AG04450 (cell line): Measurements from ENCODE around the gene SERINC1. TPM values are rescaled to one million over a fixed set of nuclear protein-coding genes. Genes with fewer than 3 reads are reported as not detected.

ENCODE experiments used
- CTCF ChIA-PET: fragments of 300-600, 350-600 bp; formaldehyde crosslinking; extraction: SDS; loops from one replicate; lab custom pipeline; 2022; ENCODE audit warnings: antibody characterized with exemption, inconsistent platforms; lab: Charles Lee
- POLR2A ChIA-PET: fragments of 350-600 bp; formaldehyde crosslinking; extraction: SDS; loops from one replicate; lab custom pipeline; 2021; ENCODE audit warnings: antibody characterized with exemption, inconsistent platforms; lab: Yijun Ruan, JAX
- DNase-seq: peaks from one replicate; pipeline ENCODE4 v3.0.0-alpha.2; 2011; ENCODE audit warnings: low read depth, low spot score
- H3K27ac ChIP-seq: one replicate; pipeline ENCODE4 v1.5.1; 2012; ENCODE audit warnings: low read depth, low read length, control low read depth
- H3K27me3 ChIP-seq: one replicate; pipeline ENCODE4 v1.6.0; 2012; ENCODE audit warnings: low read length; ENCODE audit not compliant: control insufficient read depth, insufficient read depth
- H3K4me3 ChIP-seq: 2 replicates; pipeline ENCODE4 v1.5.1; 2011; ENCODE audit warnings: mild to moderate bottlenecking, low read depth, low read length, control low read depth
- H3K9me3 ChIP-seq: 2 replicates; pipeline ENCODE4 v1.5.1; 2012; ENCODE audit warnings: low read length; ENCODE audit not compliant: control insufficient read depth, insufficient read depth
- polyA plus RNA-seq: library from polyadenylated mRNA; depleted of rRNA; stranded (reverse); fragments of >200 nt; gene quantifications from 2 replicates; pipeline ENCODE4 v1.2.3, GENCODE V29; 2011
- TF ChIP-seq, protein P1 (sequence below): IDR thresholded peaks from 2 replicates; pipeline ENCODE4 v1.5.1; 2011; ENCODE audit warnings: low read depth, low read length, control low read depth, inconsistent platforms

SERINC1 gene
- polyA plus RNA-seq, 1 experiment = 186 TPM

DNA sequence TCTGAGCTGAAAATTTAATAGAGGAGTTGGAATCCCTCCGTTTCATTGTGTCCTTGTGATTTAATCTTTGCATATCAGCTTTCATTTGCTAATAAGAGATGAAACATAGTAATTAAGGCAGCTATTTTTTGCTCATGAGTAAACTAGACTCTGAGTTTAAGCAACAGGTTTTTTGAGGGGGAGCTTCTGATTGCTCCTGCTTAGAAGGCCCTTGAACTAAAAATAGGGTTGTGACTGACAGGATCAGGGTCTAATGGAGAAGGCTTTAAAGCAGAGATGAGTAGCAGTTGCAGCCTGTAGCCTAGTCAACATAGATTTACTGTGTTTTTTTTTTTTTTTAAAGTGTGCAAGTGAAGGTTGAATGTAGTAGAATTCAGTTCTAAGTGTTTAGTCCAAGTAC, 54.8 kb downstream of the SERINC1 start:
- CTCF ChIA-PET = interaction anchor here (1.1 to 1.9 kb wide), 3 partner anchors 10 to 114 kb away, joined by 3 to 7 read pairs (median 4); partner anchors contain the start of gene HSF2

GRCh38 chr6:122412001-122412400, 59.6 kb downstream of the SERINC1 start:
- ChIA-PET POLR2A (no interaction called here), CTCF (no interaction called here)
- TF ChIP-seq, protein P1, sequence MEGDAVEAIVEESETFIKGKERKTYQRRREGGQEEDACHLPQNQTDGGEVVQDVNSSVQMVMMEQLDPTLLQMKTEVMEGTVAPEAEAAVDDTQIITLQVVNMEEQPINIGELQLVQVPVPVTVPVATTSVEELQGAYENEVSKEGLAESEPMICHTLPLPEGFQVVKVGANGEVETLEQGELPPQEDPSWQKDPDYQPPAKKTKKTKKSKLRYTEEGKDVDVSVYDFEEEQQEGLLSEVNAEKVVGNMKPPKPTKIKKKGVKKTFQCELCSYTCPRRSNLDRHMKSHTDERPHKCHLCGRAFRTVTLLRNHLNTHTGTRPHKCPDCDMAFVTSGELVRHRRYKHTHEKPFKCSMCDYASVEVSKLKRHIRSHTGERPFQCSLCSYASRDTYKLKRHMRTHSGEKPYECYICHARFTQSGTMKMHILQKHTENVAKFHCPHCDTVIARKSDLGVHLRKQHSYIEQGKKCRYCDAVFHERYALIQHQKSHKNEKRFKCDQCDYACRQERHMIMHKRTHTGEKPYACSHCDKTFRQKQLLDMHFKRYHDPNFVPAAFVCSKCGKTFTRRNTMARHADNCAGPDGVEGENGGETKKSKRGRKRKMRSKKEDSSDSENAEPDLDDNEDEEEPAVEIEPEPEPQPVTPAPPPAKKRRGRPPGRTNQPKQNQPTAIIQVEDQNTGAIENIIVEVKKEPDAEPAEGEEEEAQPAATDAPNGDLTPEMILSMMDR = no peak
- Histone ChIP-seq H3K4me3 (no peak overlapping the region), H3K27me3 (no peaks in the 10 kb centered on the region), H3K9me3 (no peaks in the 10 kb centered on the region), H3K27ac (no peak overlapping the region)
- no peak for DNase-seq

More for the DNA sequence above, 54.8 kb downstream of the SERINC1 start:
- no peak for DNase-seq
- no peak overlapping the region for H3K4me3 ChIP-seq
- H3K27me3 ChIP-seq = no peaks in the 10 kb centered on the region
- no peak overlapping the region for H3K27ac ChIP-seq
- POLR2A ChIA-PET = no interaction called here
- no peaks in the 10 kb centered on the region for H3K9me3 ChIP-seq
- TF ChIP-seq, protein P1 = no peak

- H3K27me3 ChIP-seq = no peaks in the 10 kb centered on the region
- TF ChIP-seq, protein P1 = no peak
- H3K9me3 ChIP-seq = no peaks in the 10 kb centered on the region
- ChIA-PET POLR2A (no interaction called here), CTCF (no interaction called here)
- no peak overlapping the region for H3K4me3 ChIP-seq
- no peak for DNase-seq
- H3K27ac ChIP-seq = no peak overlapping the region
Observed at GRCh38 chr6:122408702-122409458, 62.7 kb downstream of the SERINC1 start.

DNA sequence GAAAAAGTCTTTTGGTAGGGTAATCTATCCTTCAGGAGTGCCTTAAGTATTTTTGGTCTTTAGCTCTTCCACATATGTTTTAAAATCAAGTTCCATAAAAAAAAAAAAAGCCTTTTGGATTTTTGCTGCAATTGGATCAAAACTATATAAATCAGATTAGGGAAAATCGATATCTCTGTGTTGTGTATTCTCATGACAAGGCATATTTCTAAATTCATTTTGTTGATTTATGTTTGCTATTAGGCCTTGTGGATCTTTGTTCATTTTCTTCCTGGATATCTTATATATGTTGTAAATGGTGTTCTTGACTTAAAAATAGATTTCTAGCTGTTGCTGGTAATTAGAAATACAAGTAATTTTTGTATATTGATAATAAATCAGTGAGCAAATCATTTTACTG, 63.4 kb downstream of the SERINC1 start:
- no peaks in the 10 kb centered on the region for H3K27me3 ChIP-seq
- POLR2A ChIA-PET = no interaction called here
- TF ChIP-seq, protein P1 = no peak
- H3K4me3 ChIP-seq = no peak overlapping the region
- no peaks in the 10 kb centered on the region for H3K9me3 ChIP-seq
- H3K27ac ChIP-seq = no peak overlapping the region
- DNase-seq = no peak
- CTCF ChIA-PET = interaction anchor here (0.7 kb wide), 1 partner anchor 332 kb away, joined by 3 read pairs; no protein-coding TSS in a partner anchor

DNA sequence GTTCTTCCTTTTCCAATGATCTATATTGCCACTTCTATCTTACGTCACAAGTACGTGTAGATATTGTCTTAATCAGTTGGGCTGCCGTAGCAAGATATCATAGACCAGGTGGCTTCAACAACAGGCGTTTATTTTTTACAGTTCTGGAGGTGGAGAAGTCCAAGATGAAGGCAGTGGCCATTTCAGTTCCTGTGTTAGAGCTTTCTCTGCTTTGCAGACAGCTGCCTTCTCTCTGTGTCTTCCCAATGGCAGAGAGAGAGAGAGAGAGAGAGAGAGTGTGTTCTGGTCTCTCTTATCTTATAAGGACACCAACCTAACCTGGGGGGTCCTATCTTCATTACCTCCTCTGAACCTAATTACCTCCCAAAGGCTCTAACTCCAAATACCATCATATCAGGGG, 63.9 kb downstream of the SERINC1 start:
- ChIA-PET POLR2A (no interaction called here), CTCF (interaction anchor here (0.7 to 1.2 kb wide), 2 partner anchors 9 to 333 kb away, joined by 3 read pairs; no protein-coding TSS in a partner anchor)
- H3K9me3 ChIP-seq = no peaks in the 10 kb centered on the region
- no peak for DNase-seq
- TF ChIP-seq, protein P1 = no peak
- H3K27ac ChIP-seq = no peak overlapping the region
- no peaks in the 10 kb centered on the region for H3K27me3 ChIP-seq
- no peak overlapping the region for H3K4me3 ChIP-seq
